T-helper 22 cell (primary cell): ENCODE results near the gene THBS4.

Source experiments
- DNase-seq: peaks from one replicate; pipeline ENCODE4 v3.0.0-alpha.2; 2020; ENCODE audit warnings: low read depth

THBS4 gene

GRCh38 chr5:80034962-80035821, at the start of gene THBS4:
Gene THBS4, plus strand, starts transcription at chr5:80035348. Its CDS starts 190 bp downstream, at chr5:80035538.
- no peak for DNase-seq

- DNase-seq, result no peak
Observed at GRCh38 chr5:79986260-79986659, 48.9 kb upstream of the THBS4 start.

GRCh38 chr5:79990205-79990597, 44.9 kb upstream of the THBS4 start:
- DNase-seq, result no peak

- peak; percentile 73 for DNase-seq
Observed at GRCh38 chr5:79990598-79991507, 44.3 kb upstream of the THBS4 start, which contains the start of gene MTX3. Gene MTX3, minus strand, starts transcription at chr5:79991262. Its CDS starts 24 bp downstream, at chr5:79991238.

GRCh38 chr5:79992891-79993657, 42.1 kb upstream of the THBS4 start:
- no peak for DNase-seq

- DNase-seq, result no peak
Observed at GRCh38 chr5:79999722-80000121, 35.4 kb upstream of the THBS4 start.

GRCh38 chr5:80002677-80003076, 32.5 kb upstream of the THBS4 start:
- no peak for DNase-seq

GRCh38 chr5:80008995-80009765, 26.0 kb upstream of the THBS4 start:
- DNase-seq, result no peak

GRCh38 chr5:80010754-80011392, 24.3 kb upstream of the THBS4 start:
- DNase-seq, result no peak

GRCh38 chr5:80025069-80025468, 10.1 kb upstream of the THBS4 start:
- DNase-seq, result no peak

- DNase-seq, result no peak
Observed at GRCh38 chr5:80026841-80027240, 8.3 kb upstream of the THBS4 start.

GRCh38 chr5:80031109-80031508, 4.0 kb upstream of the THBS4 start:
- DNase-seq, result no peak

- no peak for DNase-seq
Observed at GRCh38 chr5:80033513-80033912, 1.6 kb upstream of the THBS4 start.

GRCh38 chr5:80034559-80034958, 589 bp upstream of the THBS4 start:
- DNase-seq, result no peak

GRCh38 chr5:80035839-80036238, 691 bp downstream of the THBS4 start:
- DNase-seq, result no peak

- no peak for DNase-seq
Observed at GRCh38 chr5:80036615-80037014, 1.5 kb downstream of the THBS4 start.

- no peak for DNase-seq
Observed at GRCh38 chr5:80037366-80037765, 2.2 kb downstream of the THBS4 start.

GRCh38 chr5:80039650-80040049, 4.5 kb downstream of the THBS4 start:
- DNase-seq, result no peak

- DNase-seq, result no peak
Observed at GRCh38 chr5:80041527-80041926, 6.4 kb downstream of the THBS4 start.

GRCh38 chr5:80042330-80042729, 7.2 kb downstream of the THBS4 start:
- no peak for DNase-seq

GRCh38 chr5:80043187-80043586, 8.0 kb downstream of the THBS4 start:
- DNase-seq, result no peak
